Body of pancreas (tissue), 4 donors: ENCODE measurements around the gene HJURP.

Experiments
- CTCF ChIP-seq, 7 experiments: fragments of 450-650 bp in 4 of 7; fragments of 200-600 bp in 3 of 7; sonication (generic) in 3 of 7; IDR thresholded peaks; one replicate each; pipeline ENCODE4 v1.5.1; 2016 to 2019; ENCODE audit warnings: antibody characterized with exemption in 7 of 7
- POLR2A ChIP-seq, 3 donors: fragments of 450-650 bp; IDR thresholded peaks; one replicate each; pipeline ENCODE4 v1.6.1; 2016; ENCODE audit warnings: antibody characterized with exemption in 3 of 3, mild to moderate bottlenecking in 2 of 3

GRCh38 chr2:233866479-233866878 is 12.1 kb upstream of the HJURP start:
- no peak for TF ChIP-seq CTCF (IDR thresholded peaks at IDR 0.05)
- no peak for TF ChIP-seq POLR2A (IDR thresholded peaks at IDR 0.05)
